Measurements from ENCODE around the gene C3orf18. TPM values are rescaled to one million over a fixed set of nuclear protein-coding genes. Genes with fewer than 3 reads are reported as not detected.

The C3orf18 gene
- total and polyA plus RNA-seq, 7 donors, result 1.8 to 28.0 (median 13.3) TPM

- intact Hi-C loops (cut with DNase I), result no loop called here
- no peak overlapping the region for H3K4me3 ChIP-seq
- peaks cover 0 to 50% (median 41%) of the 10 kb centered on the region in 4 donors for H3K4me1 ChIP-seq
- no peak for DNase-seq
- peaks cover 0 to 25% (median 13%) of the 10 kb centered on the region in 4 donors for H3K36me3 ChIP-seq
- peak overlapping the region; percentile 89 to 98 (median 96) for H3K27ac ChIP-seq
- H3K9me3 ChIP-seq, result no peaks in the 10 kb centered on the region
- TF ChIP-seq POLR2AphosphoS5 (IDR thresholded peaks at IDR 0.05), result no peak
- TF ChIP-seq CTCF (IDR thresholded peaks at IDR 0.05), result no peak
- TF ChIP-seq EP300 (IDR thresholded peaks at IDR 0.05), result no peak
- TF ChIP-seq POLR2A (IDR thresholded peaks at IDR 0.05), result no peak
- no peaks in the 10 kb centered on the region for H3K27me3 ChIP-seq
- WGBS, 2 donors, result 65 to 67% methylated on average over 4 of the region's 4 CpGs
Measured at GRCh38 chr3:50603261-50604109, 35.9 kb upstream of the C3orf18 start.

- Histone ChIP-seq H3K4me3 (no peak overlapping the region), H3K27ac (peak overlapping the region; percentile 89 to 98 (median 96)), H3K27me3 (no peaks in the 10 kb centered on the region), H3K9me3 (no peaks in the 10 kb centered on the region), H3K36me3 (peaks cover 0 to 17% (median 12%) of the 10 kb centered on the region in 4 donors), H3K4me1 (peaks cover 0 to 56% (median 45%) of the 10 kb centered on the region in 4 donors)
- 43 to 68% methylated on average over 9 of the region's 9 CpGs for WGBS, 2 donors
- intact Hi-C loops (cut with DNase I), result no loop called here
- DNase-seq, result no peak
- TF ChIP-seq CTCF (IDR thresholded peaks at IDR 0.05), result no peak
- no peak for TF ChIP-seq POLR2AphosphoS5 (IDR thresholded peaks at IDR 0.05)
- no peak for TF ChIP-seq POLR2A (IDR thresholded peaks at IDR 0.05)
- no peak for TF ChIP-seq EP300 (IDR thresholded peaks at IDR 0.05)
Measured at GRCh38 chr3:50602595-50603191, 35.1 kb upstream of the C3orf18 start.

- peak; percentile 99 for DNase-seq
- Histone ChIP-seq H3K4me1 (peaks cover 0 to 56% (median 45%) of the 10 kb centered on the region in 4 donors), H3K27ac (peak overlapping the region; percentile 89 to 98 (median 96)), H3K36me3 (peaks cover 0 to 4% (median 2%) of the 10 kb centered on the region in 4 donors), H3K4me3 (peak overlapping the region in 2 of 4 donors; percentile 22 to 24), H3K27me3 (no peaks in the 10 kb centered on the region), H3K9me3 (no peaks in the 10 kb centered on the region)
- TF ChIP-seq POLR2A (IDR thresholded peaks at IDR 0.05) (no peak), POLR2AphosphoS5 (IDR thresholded peaks at IDR 0.05) (peak; percentile 68 to 90 (median 82)), EP300 (IDR thresholded peaks at IDR 0.05) (peak in 2 of 4 donors; percentile 42 to 94)
- WGBS, 2 donors, result 1 to 2% methylated on average over 14 of the region's 14 CpGs
- intact Hi-C loops (cut with DNase I), result loop anchor here (1.0 kb wide), 1 partner anchor 32 kb away; the partner anchor contains the start of gene HEMK1
Measured at GRCh38 chr3:50600841-50601591, 33.5 kb upstream of the C3orf18 start.

- no peaks in the 10 kb centered on the region for H3K9me3 ChIP-seq
- H3K4me1 ChIP-seq, result peaks cover 0 to 56% (median 45%) of the 10 kb centered on the region in 4 donors
- TF ChIP-seq POLR2A (IDR thresholded peaks at IDR 0.05) (no peak), CTCF (IDR thresholded peaks at IDR 0.05) (no peak), EP300 (IDR thresholded peaks at IDR 0.05) (no peak), POLR2AphosphoS5 (IDR thresholded peaks at IDR 0.05) (no peak)
- peak overlapping the region; percentile 89 to 98 (median 96) for H3K27ac ChIP-seq
- intact Hi-C loops (cut with DNase I), result loop anchor here (1.0 kb wide), 1 partner anchor 31 kb away; the partner anchor contains the start of gene HEMK1
- WGBS, 2 donors, result 57 to 75% methylated on average over 9 of the region's 9 CpGs
- no peaks in the 10 kb centered on the region for H3K27me3 ChIP-seq
- DNase-seq, result no peak
- peaks cover 0 to 4% (median 2%) of the 10 kb centered on the region in 4 donors for H3K36me3 ChIP-seq
- H3K4me3 ChIP-seq, result no peak overlapping the region
Measured at GRCh38 chr3:50600141-50600753, 32.7 kb upstream of the C3orf18 start.

Measured in sigmoid colon (tissue), 7 donors.